ENCODE data around the gene CFDP1.

DNA sequence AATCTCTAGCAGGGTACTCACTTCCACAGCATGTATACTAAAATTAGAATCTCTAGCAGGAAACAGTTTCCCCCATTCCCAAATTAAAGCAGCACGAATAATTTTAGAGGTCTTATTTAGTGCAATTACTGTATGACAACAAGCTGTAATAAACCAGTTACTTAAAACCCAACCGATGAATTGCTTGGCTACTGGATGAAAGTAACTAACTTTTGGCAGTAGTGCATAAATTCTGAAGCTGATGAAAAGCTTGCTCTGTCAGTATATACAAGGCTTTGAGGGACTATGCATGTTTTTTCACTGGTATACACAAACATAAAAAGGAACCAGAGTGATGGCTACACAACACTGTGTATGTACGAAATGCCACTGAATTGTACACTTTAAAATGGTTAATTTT is 89.4 kb downstream of the CFDP1 start:
- TF ChIP-seq, protein P1, sequence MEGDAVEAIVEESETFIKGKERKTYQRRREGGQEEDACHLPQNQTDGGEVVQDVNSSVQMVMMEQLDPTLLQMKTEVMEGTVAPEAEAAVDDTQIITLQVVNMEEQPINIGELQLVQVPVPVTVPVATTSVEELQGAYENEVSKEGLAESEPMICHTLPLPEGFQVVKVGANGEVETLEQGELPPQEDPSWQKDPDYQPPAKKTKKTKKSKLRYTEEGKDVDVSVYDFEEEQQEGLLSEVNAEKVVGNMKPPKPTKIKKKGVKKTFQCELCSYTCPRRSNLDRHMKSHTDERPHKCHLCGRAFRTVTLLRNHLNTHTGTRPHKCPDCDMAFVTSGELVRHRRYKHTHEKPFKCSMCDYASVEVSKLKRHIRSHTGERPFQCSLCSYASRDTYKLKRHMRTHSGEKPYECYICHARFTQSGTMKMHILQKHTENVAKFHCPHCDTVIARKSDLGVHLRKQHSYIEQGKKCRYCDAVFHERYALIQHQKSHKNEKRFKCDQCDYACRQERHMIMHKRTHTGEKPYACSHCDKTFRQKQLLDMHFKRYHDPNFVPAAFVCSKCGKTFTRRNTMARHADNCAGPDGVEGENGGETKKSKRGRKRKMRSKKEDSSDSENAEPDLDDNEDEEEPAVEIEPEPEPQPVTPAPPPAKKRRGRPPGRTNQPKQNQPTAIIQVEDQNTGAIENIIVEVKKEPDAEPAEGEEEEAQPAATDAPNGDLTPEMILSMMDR (conservative IDR thresholded peaks at IDR 0.05; ENCODE audit: low read length), result no peak
- no peak for TF ChIP-seq EZH2phosphoT487 (IDR thresholded peaks at IDR 0.05; ENCODE audit: borderline replicate concordance)

Data from Loucy (cell line).